Measurements from ENCODE around the gene ATCAY. TPM values are rescaled to one million over a fixed set of nuclear protein-coding genes. Genes with fewer than 3 reads are reported as not detected.
"Not testable (repeated sequence)": the region's sequence is repeated elsewhere in the genome, so short reads cannot be mapped to it uniquely, and the experiment has no call there.

ATCAY gene
- total and polyA plus RNA-seq, 2 of the 13 experiments (the other 11 are each of a cell fraction or from before 2014, with no cell fraction given): not detected

- intact Hi-C loops (cut with micrococcal nuclease; ENCODE audit: unreplicated experiment); CTCF ChIA-PET (ENCODE audit: low intra/inter-chr PET ratio, low total read pairs); H3K9me3 ChIP-seq (ENCODE audit: low read length); in situ Hi-C loops (cut with HindIII; ENCODE audit: extremely low pct_ligation_motif_present, low pct_unique_long_range_greater_than_20kb); H3K9ac ChIP-seq (ENCODE audit: insufficient read depth, low read depth, low read length); FAIRE-seq; POLR2A ChIA-PET; DNase-seq (ENCODE audit: low spot score); H3K79me2 ChIP-seq (ENCODE audit: insufficient read depth, low read length); H3K4me2 ChIP-seq (ENCODE audit: low read depth, low read length); H3K4me3 ChIP-seq (replicated peaks in 1 of 3; ENCODE audit: insufficient read depth in 1 of 3, low read depth in 2 of 3, low read length in 3 of 3); H2AFZ ChIP-seq (ENCODE audit: low read length); H4K20me1 ChIP-seq (ENCODE audit: insufficient read depth, low read length); H3K36me3 ChIP-seq (replicated peaks in 1 of 2; ENCODE audit: control insufficient read depth in 1 of 2, insufficient read depth in 2 of 2, low read length in 2 of 2); H3K4me1 ChIP-seq (ENCODE audit: insufficient read depth, low read length); H3K27ac ChIP-seq (ENCODE audit: extremely low read length, insufficient read depth, low read length); ATAC-seq; BruUV-seq (replicated peaks): not testable (repeated sequence)
- 45% methylated on average over 14 of the region's 15 CpGs for WGBS (ENCODE audit: low lambda C conversion rate)
- peak; percentile 39; the same call in 1 of the 2 replicates for TF ChIP-seq CEBPG (CRISPR knock-in tag; IDR thresholded peaks at IDR 0.05)
- 0 out of 2 replicates have a peak, but pooled peaks have one; percentile 19 for TF ChIP-seq ONECUT2 (CRISPR knock-in tag; IDR thresholded peaks at IDR 0.05)
- peak; percentile 72 for TF ChIP-seq CEBPB (IDR thresholded peaks at IDR 0.05; ENCODE audit: borderline replicate concordance, low read depth, low read length)
- peak; percentile 70; the same call in 1 of the 2 replicates for TF ChIP-seq ZNF770 (CRISPR knock-in tag; IDR thresholded peaks at IDR 0.05)
- TF ChIP-seq ZNF121 (CRISPR knock-in tag; IDR thresholded peaks at IDR 0.05): peak; percentile 65
- peaks cover 0 to 11% of the 10 kb centered on the region in 2 experiments; a peak in 2 of 5 replicates for H3K27me3 ChIP-seq (ENCODE audit: control insufficient read depth in 1 of 2, insufficient read depth in 2 of 2, low read length in 2 of 2)
Observed at GRCh38 chr19:3947316-3947933, 66.9 kb downstream of the ATCAY start.

- WGBS (ENCODE audit: low lambda C conversion rate): no CpG with 5 or more reads among the region's 11 CpGs
- ChIA-PET POLR2A (interaction anchor here (0.6 kb wide), 1 partner anchor 187 kb away, joined by 3 read pairs; the partner anchor contains the start of gene MRPL54), CTCF (ENCODE audit: low intra/inter-chr PET ratio, low total read pairs) (no interaction called here)
- peaks cover 6% of the 10 kb centered on the region; the same call in 1 of the 2 replicates for H3K4me1 ChIP-seq (ENCODE audit: insufficient read depth, low read length)
- H3K79me2 ChIP-seq (ENCODE audit: insufficient read depth, low read length): no peaks in the 10 kb centered on the region
- H2AFZ ChIP-seq (ENCODE audit: low read length): no peak overlapping the region
- in situ Hi-C loops (cut with HindIII; ENCODE audit: extremely low pct_ligation_motif_present, low pct_unique_long_range_greater_than_20kb) (no loop called here), intact Hi-C loops (cut with micrococcal nuclease; ENCODE audit: unreplicated experiment) (no loop called here)
- no peak overlapping the region for H3K4me2 ChIP-seq (ENCODE audit: low read depth, low read length)
- ATAC-seq (no peak), DNase-seq (ENCODE audit: low spot score) (no peak), FAIRE-seq (no peak)
- peaks cover 0 to 7% of the 10 kb centered on the region in 2 experiments; a peak in 2 of 5 replicates for H3K27me3 ChIP-seq (ENCODE audit: control insufficient read depth in 1 of 2, insufficient read depth in 2 of 2, low read length in 2 of 2)
- no TSS peak for BruUV-seq (replicated peaks)
- TF ChIP-seq FIP1L1 (IDR thresholded peaks at IDR 0.05; ENCODE audit: borderline replicate concordance, insufficient read depth, low read depth, low read length) (no peak), CC2D1A (CRISPR knock-in tag; IDR thresholded peaks at IDR 0.05) (no peak), KLF16 (CRISPR knock-in tag; IDR thresholded peaks at IDR 0.05) (no peak), GATAD2A (CRISPR knock-in tag; IDR thresholded peaks at IDR 0.05) (no peak), FOXP4 (CRISPR knock-in tag; IDR thresholded peaks at IDR 0.05) (no peak), HNF1B (CRISPR knock-in tag; IDR thresholded peaks at IDR 0.05) (no peak)
- H3K4me3 ChIP-seq (replicated peaks in 1 of 3; ENCODE audit: insufficient read depth in 1 of 3, low read depth in 2 of 3, low read length in 3 of 3): no peak overlapping the region
- no peaks in the 10 kb centered on the region for H4K20me1 ChIP-seq (ENCODE audit: insufficient read depth, low read length)
- no peaks in the 10 kb centered on the region for H3K9me3 ChIP-seq (ENCODE audit: low read length)
- H3K9ac ChIP-seq (ENCODE audit: insufficient read depth, low read depth, low read length): no peak overlapping the region
- H3K36me3 ChIP-seq (replicated peaks in 1 of 2; ENCODE audit: control insufficient read depth in 1 of 2, insufficient read depth in 2 of 2, low read length in 2 of 2): no peaks in the 10 kb centered on the region
- H3K27ac ChIP-seq (ENCODE audit: extremely low read length, insufficient read depth, low read length): no peak overlapping the region
Observed at GRCh38 chr19:3949294-3949693, 68.8 kb downstream of the ATCAY start.
